Activated naive CD8-positive, alpha-beta T cell (primary cell): ENCODE measurements around the gene TRIM74.
"Not testable (repeated sequence)": the region's sequence is repeated elsewhere in the genome, so short reads cannot be mapped to it uniquely, and the experiment has no call there.

Source experiments
- H3K27ac Mint-ChIP-seq: one replicate; pipeline ENCODE4 v1.8.0; 2021; ENCODE audit warnings: mixed read lengths
- H3K27me3 Mint-ChIP-seq: one replicate; pipeline ENCODE4 v1.8.0; 2021; ENCODE audit warnings: mixed read lengths
- H3K36me3 Mint-ChIP-seq: one replicate; pipeline ENCODE4 v1.8.0; 2021; ENCODE audit warnings: mixed read lengths
- H3K4me1 Mint-ChIP-seq: one replicate; pipeline ENCODE4 v1.8.0; 2021; ENCODE audit warnings: low read depth, mixed read lengths
- H3K4me3 Mint-ChIP-seq: one replicate; pipeline ENCODE4 v1.8.0; 2021; ENCODE audit warnings: mild to moderate bottlenecking, mixed read lengths
- H3K9me3 Mint-ChIP-seq: one replicate; pipeline ENCODE4 v1.8.0; 2021; ENCODE audit warnings: low read depth, mixed read lengths

The TRIM74 gene

GRCh38 chr7:72942956-72943355 is 26.3 kb downstream of the TRIM74 start:
- H3K27ac Mint-ChIP-seq: not testable (repeated sequence)

GRCh38 chr7:72942022-72942705 is 27.1 kb downstream of the TRIM74 start:
- H3K9me3 Mint-ChIP-seq, H3K36me3 Mint-ChIP-seq, H3K27ac Mint-ChIP-seq, H3K27me3 Mint-ChIP-seq, H3K4me3 Mint-ChIP-seq: not testable (repeated sequence)
- peaks cover 17% of the 10 kb centered on the region for H3K4me1 Mint-ChIP-seq

More at GRCh38 chr7:72942956-72943355, 26.3 kb downstream of the TRIM74 start:
- not testable (repeated sequence) for H3K27me3 Mint-ChIP-seq, H3K4me1 Mint-ChIP-seq, H3K9me3 Mint-ChIP-seq, H3K36me3 Mint-ChIP-seq, H3K4me3 Mint-ChIP-seq

- not testable (repeated sequence) for H3K27ac Mint-ChIP-seq, H3K27me3 Mint-ChIP-seq, H3K9me3 Mint-ChIP-seq, H3K4me3 Mint-ChIP-seq, H3K36me3 Mint-ChIP-seq
- H3K4me1 Mint-ChIP-seq: peaks cover 30% of the 10 kb centered on the region
These were observed 41.0 kb downstream of the TRIM74 start for GRCh38 chr7:72928216-72928615.

GRCh38 chr7:72927791-72928190 is 41.5 kb downstream of the TRIM74 start:
- not testable (repeated sequence) for H3K36me3 Mint-ChIP-seq, H3K4me3 Mint-ChIP-seq, H3K27me3 Mint-ChIP-seq, H3K9me3 Mint-ChIP-seq
- peak overlapping the region; percentile 34 for H3K27ac Mint-ChIP-seq
- H3K4me1 Mint-ChIP-seq: peaks cover 31% of the 10 kb centered on the region

- no peaks in the 10 kb centered on the region for H3K9me3 Mint-ChIP-seq
- H3K4me3 Mint-ChIP-seq: peak overlapping the region; percentile 95
- H3K4me1 Mint-ChIP-seq: peaks cover 33% of the 10 kb centered on the region
- H3K27ac Mint-ChIP-seq: peak overlapping the region; percentile 90
- no peaks in the 10 kb centered on the region for H3K27me3 Mint-ChIP-seq
- H3K36me3 Mint-ChIP-seq: peaks cover 8% of the 10 kb centered on the region
These were observed 43.6 kb downstream of the TRIM74 start for GRCh38 chr7:72925546-72926120.

- no peaks in the 10 kb centered on the region for H3K9me3 Mint-ChIP-seq
- peak within 1 kb of the TSS; percentile 100 for H3K27ac Mint-ChIP-seq
- peaks cover 34% of the 10 kb centered on the region for H3K4me1 Mint-ChIP-seq
- peaks cover 8% of the 10 kb centered on the region for H3K36me3 Mint-ChIP-seq
- H3K27me3 Mint-ChIP-seq: no peaks in the 10 kb centered on the region
- peak within 1 kb of the TSS; percentile 100 for H3K4me3 Mint-ChIP-seq
These were observed 44.3 kb downstream of the TRIM74 start, which contains the start of gene POM121 for GRCh38 chr7:72924733-72925545. POM121 (plus strand) TSS chr7:72925095; CDS start chr7:72925122, 27 bp downstream.

GRCh38 chr7:72924386-72924732 is 44.9 kb downstream of the TRIM74 start:
- peak overlapping the region; percentile 100 for H3K27ac Mint-ChIP-seq
- no peaks in the 10 kb centered on the region for H3K9me3 Mint-ChIP-seq
- H3K27me3 Mint-ChIP-seq: no peaks in the 10 kb centered on the region
- H3K36me3 Mint-ChIP-seq: peaks cover 8% of the 10 kb centered on the region
- H3K4me1 Mint-ChIP-seq: peaks cover 35% of the 10 kb centered on the region
- peak overlapping the region; percentile 100 for H3K4me3 Mint-ChIP-seq

- H3K27ac Mint-ChIP-seq: no peak overlapping the region
- no peaks in the 10 kb centered on the region for H3K9me3 Mint-ChIP-seq
- peaks cover 16% of the 10 kb centered on the region for H3K4me1 Mint-ChIP-seq
- H3K36me3 Mint-ChIP-seq: peaks cover 3% of the 10 kb centered on the region
- H3K4me3 Mint-ChIP-seq: no peak overlapping the region
- no peaks in the 10 kb centered on the region for H3K27me3 Mint-ChIP-seq
These were observed 50.0 kb downstream of the TRIM74 start for GRCh38 chr7:72919256-72919775.

- H3K36me3 Mint-ChIP-seq, H3K9me3 Mint-ChIP-seq, H3K27me3 Mint-ChIP-seq, H3K4me3 Mint-ChIP-seq: not testable (repeated sequence)
- peaks cover 12% of the 10 kb centered on the region for H3K4me1 Mint-ChIP-seq
- peak overlapping the region; percentile 2 for H3K27ac Mint-ChIP-seq
These were observed 54.3 kb downstream of the TRIM74 start for GRCh38 chr7:72914756-72915525.

GRCh38 chr7:72913750-72914149 is 55.5 kb downstream of the TRIM74 start:
- H3K9me3 Mint-ChIP-seq, H3K27me3 Mint-ChIP-seq, H3K36me3 Mint-ChIP-seq, H3K4me3 Mint-ChIP-seq: not testable (repeated sequence)
- H3K4me1 Mint-ChIP-seq: peaks cover 16% of the 10 kb centered on the region
- peak overlapping the region; percentile 34 for H3K27ac Mint-ChIP-seq

- not testable (repeated sequence) for H3K9me3 Mint-ChIP-seq, H3K27me3 Mint-ChIP-seq, H3K4me3 Mint-ChIP-seq, H3K27ac Mint-ChIP-seq, H3K36me3 Mint-ChIP-seq
- H3K4me1 Mint-ChIP-seq: peaks cover 23% of the 10 kb centered on the region
These were observed 57.9 kb downstream of the TRIM74 start for GRCh38 chr7:72911395-72911794.
